Metanephros (tissue), 2 donors: Measurements from ENCODE around the gene SLC7A7. TPM values are rescaled to one million over a fixed set of nuclear protein-coding genes. Genes with fewer than 3 reads are reported as not detected.

ENCODE experiments used
- small RNA-seq: library from RNA; depleted of rRNA; stranded (forward); fragments of <200 nt; gene quantifications from one replicate; pipeline ENCODE3, GENCODE V24; 2014; ENCODE audit warnings: low replicate concordance
- total RNA-seq: library from RNA; depleted of rRNA; stranded (reverse); fragments of >200 nt; gene quantifications from one replicate; pipeline ENCODE4 v1.2.3, GENCODE V29; 2014

Gene SLC7A7
- total RNA-seq = 33.2 TPM

GRCh38 chr14:22814941-22815713, at the start of gene SLC7A7:
SLC7A7 (minus strand) TSS chr14:22815435; CDS start chr14:22813398, 2,037 bp downstream.

GRCh38 chr14:22836301-22837113, 21.3 kb upstream of the SLC7A7 start, which contains the start of gene MMP14:
MMP14 (plus strand) TSS chr14:22836585; CDS start chr14:22836818, 233 bp downstream.

GRCh38 chr14:22829661-22830442, 14.6 kb upstream of the SLC7A7 start, which contains the start of gene MRPL52:
MRPL52 (plus strand) TSS chr14:22829887; CDS start chr14:22829913, 26 bp downstream.

GRCh38 chr14:22766457-22767322, 48.5 kb downstream of the SLC7A7 start, which contains the start of gene OXA1L:
OXA1L (plus strand) TSS chr14:22766688; CDS start chr14:22766702, 14 bp downstream.

Small RNA genes within 50 kb of the gene (small RNA-seq; reads per million reads assigned to genes)
- gene RF00019 = not detected
- gene RF00588 = not detected

Other genes with a start within 250 kb of the SLC7A7 start
- gene DAD1, start 226.2 kb downstream of the SLC7A7 start, total RNA-seq = 232 TPM
- gene ABHD4, start 217.1 kb downstream of the SLC7A7 start, total RNA-seq = 36.3 TPM
- 0.06 TPM for gene OR6J1, start 171.1 kb downstream of the SLC7A7 start, total RNA-seq
- gene OXA1L, start 48.7 kb downstream of the SLC7A7 start, total RNA-seq = 94.2 TPM
- 53.2 TPM for gene MRPL52, start 14.5 kb upstream of the SLC7A7 start, total RNA-seq
- gene MMP14, start 21.1 kb upstream of the SLC7A7 start, total RNA-seq = 112 TPM
- 57.5 TPM for gene LRP10, start 56.3 kb upstream of the SLC7A7 start, total RNA-seq
- gene REM2, start 67.8 kb upstream of the SLC7A7 start, total RNA-seq = 0.41 TPM
- 94.8 TPM for gene RBM23, start 103.7 kb upstream of the SLC7A7 start, total RNA-seq
- 108 TPM for gene PRMT5, start 113.9 kb upstream of the SLC7A7 start, total RNA-seq
- gene HAUS4, start 141.7 kb upstream of the SLC7A7 start, total RNA-seq = 57.0 TPM
- 63.2 TPM for gene AJUBA, start 167.1 kb upstream of the SLC7A7 start, total RNA-seq
- 16.8 TPM for gene C14orf93, start 194.7 kb upstream of the SLC7A7 start, total RNA-seq
- 126 TPM for gene PSMB5, start 219.5 kb upstream of the SLC7A7 start, total RNA-seq
- gene PSMB11, start 226.8 kb upstream of the SLC7A7 start, total RNA-seq = not detected
- 18.1 TPM for gene CDH24, start 242.1 kb upstream of the SLC7A7 start, total RNA-seq